K562 (cell line): ENCODE data around the gene TMEM53. TPM values are rescaled to one million over a fixed set of nuclear protein-coding genes. Genes with fewer than 3 reads are reported as not detected.
A peak's percentile ranks its signal among the peaks of the same experiment; 100 is the strongest.

ENCODE experiments used
- CCNT2 ChIP-seq: IDR thresholded peaks from 2 replicates; pipeline ENCODE4 v1.6.1; 2011; ENCODE audit warnings: borderline replicate concordance, low read depth, mild to moderate bottlenecking, moderate library complexity, mixed read lengths, low read length; ENCODE audit not compliant: insufficient read length; ENCODE audit errors: extremely low read depth
- CEBPZ ChIP-seq: fragments of 150-350 bp; IDR thresholded peaks from 2 replicates; pipeline ENCODE4 v1.6.1; 2014; ENCODE audit warnings: low read depth, mild to moderate bottlenecking, low read length, borderline replicate concordance
- EP400 ChIP-seq: fragments of 450-650 bp; IDR thresholded peaks from 2 replicates; pipeline ENCODE4 v1.6.1; 2017; ENCODE audit warnings: antibody characterized with exemption, mild to moderate bottlenecking, moderate library complexity
- GATA2 ChIP-seq: sonication (generic); formaldehyde crosslinking; IDR thresholded peaks from 2 replicates; pipeline ENCODE4 v1.4.0; 2020; ENCODE audit warnings: mild to moderate bottlenecking, missing genetic modification reagents
- KDM2B ChIP-seq: fragments of 250-450 bp; sonication (Bioruptor Pico); IDR thresholded peaks from 2 replicates; pipeline ENCODE4 v1.8.0; 2021; ENCODE audit warnings: mild to moderate bottlenecking, moderate library complexity
- L3MBTL2 ChIP-seq: fragments of 450-650 bp; IDR thresholded peaks from 2 replicates; pipeline ENCODE4 v1.6.1; 2016; ENCODE audit warnings: mild to moderate bottlenecking, moderate library complexity
- MBD2 ChIP-seq: sonication (generic); IDR thresholded peaks from 2 replicates; pipeline ENCODE4 v1.6.1; 2016; ENCODE audit warnings: low read depth, borderline replicate concordance
- MTA3 ChIP-seq: fragments of 450-650 bp; formaldehyde crosslinking; IDR thresholded peaks from 2 replicates; pipeline ENCODE4 v1.6.1; 2017; ENCODE audit warnings: mild to moderate bottlenecking, borderline replicate concordance
- MXD1 ChIP-seq: fragments of 250-450 bp; sonication (Bioruptor Pico); IDR thresholded peaks from 2 replicates; pipeline ENCODE4 v1.8.0; 2021; ENCODE audit warnings: borderline replicate concordance, mild to moderate bottlenecking, moderate library complexity; ENCODE audit not compliant: poor library complexity, severe bottlenecking
- NCOR1 ChIP-seq: fragments of 450-650 bp; IDR thresholded peaks from 2 replicates; pipeline ENCODE4 v1.6.1; 2016; ENCODE audit warnings: mild to moderate bottlenecking, moderate library complexity
- PYGO2 ChIP-seq: fragments of 450-650 bp; IDR thresholded peaks from 2 replicates; pipeline ENCODE4 v1.6.1; 2016; ENCODE audit warnings: mild to moderate bottlenecking, missing genetic modification characterization, moderate library complexity, missing compliant biosample characterization
- SMARCA4 ChIP-seq: fragments of 450-650 bp; IDR thresholded peaks from 2 replicates; pipeline ENCODE4 v1.6.1; 2016
- TBL1XR1 ChIP-seq, 2 experiments: IDR thresholded peaks; 2 replicates each; pipeline ENCODE4 v1.6.1; 2012; ENCODE audit warnings: improper control_type of control experiment in 2 of 2, low read length in 2 of 2, mild to moderate bottlenecking in 1 of 2
- polyA plus RNA-seq, 8 experiments: library from polyadenylated mRNA; depleted of rRNA in 4 of 8; stranded (reverse) in 5 of 8; unstranded in 3 of 8; fragments of >200 nt; fragmentation: Nextera tagmentation in 2 of 8; fragmentation: Illumina TruSeq in 1 of 8; extraction: Ambion mirVana in 2 of 8; extraction: Trizol in 1 of 8; gene quantifications; 2 replicates each; pipeline versions ENCODE4 v1.2.1 to v1.2.3, GENCODE V29; 2011 to 2014; ENCODE audit warnings: inconsistent platforms in 1 of 8, missing spikeins in 1 of 8
- total RNA-seq, 7 experiments: library from RNA; depleted of rRNA in 6 of 7; stranded (reverse); fragments of >200 nt in 6 of 7; fragmentation: Illumina TruSeq in 2 of 7; extraction: Trizol in 2 of 7; gene quantifications; 2 replicates each; pipeline versions ENCODE4 v1.2.1 to v1.2.3, GENCODE V29; 2011 to 2021; ENCODE audit warnings: low replicate concordance in 1 of 7
- TF ChIP-seq, protein P1 (sequence below): fragments of 250-450 bp; sonication (Bioruptor Pico); IDR thresholded peaks from 2 replicates; pipeline ENCODE4 v1.4.0; 2020; ENCODE audit warnings: mild to moderate bottlenecking, moderate library complexity
- TF ChIP-seq, protein P2 (sequence below), 2 experiments: fragments of 150-350 bp in 1 of 2; IDR thresholded peaks; 2 replicates each; pipeline ENCODE4 v1.6.1; 2012 to 2016; ENCODE audit warnings: low read depth in 2 of 2, low read length in 2 of 2, mild to moderate bottlenecking in 1 of 2, moderate library complexity in 1 of 2

Gene TMEM53
- total and polyA plus RNA-seq, 9 of the 15 experiments (the other 6 are each of a cell fraction or from before 2014, with no cell fraction given) = 0.23 to 3.7 (median 2.0) TPM

GRCh38 chr1:44637702-44638411 lies 36.4 kb downstream of the TMEM53 start (continued):
- TF ChIP-seq MXD1 (CRISPR knock-in tag) (no peak), KDM2B (CRISPR knock-in tag) (0 out of 2 replicates have a peak, but pooled peaks have one; percentile 26), MTA3 (peak; percentile 58; the same call in 1 of the 2 replicates), EP400 (0 out of 2 replicates have a peak, but pooled peaks have one; percentile 35), CCNT2 (peak; percentile 85), GATA2 (CRISPR knock-in tag) (peak; percentile 81), L3MBTL2 (peak; percentile 67), NCOR1 (peak; percentile 95), MBD2 (peak; percentile 16; the same call in 1 of the 2 replicates), CEBPZ (no peak), PYGO2 (no peak), SMARCA4 (peak; percentile 67; the same call in 1 of the 2 replicates), TBL1XR1 (IDR thresholded peaks at IDR 0.05; ENCODE audit: low read length in 2 of 2) (peak in 1 of 2 experiments; percentile 62; a peak in 1 of 4 replicates)
- TF ChIP-seq, protein P1, sequence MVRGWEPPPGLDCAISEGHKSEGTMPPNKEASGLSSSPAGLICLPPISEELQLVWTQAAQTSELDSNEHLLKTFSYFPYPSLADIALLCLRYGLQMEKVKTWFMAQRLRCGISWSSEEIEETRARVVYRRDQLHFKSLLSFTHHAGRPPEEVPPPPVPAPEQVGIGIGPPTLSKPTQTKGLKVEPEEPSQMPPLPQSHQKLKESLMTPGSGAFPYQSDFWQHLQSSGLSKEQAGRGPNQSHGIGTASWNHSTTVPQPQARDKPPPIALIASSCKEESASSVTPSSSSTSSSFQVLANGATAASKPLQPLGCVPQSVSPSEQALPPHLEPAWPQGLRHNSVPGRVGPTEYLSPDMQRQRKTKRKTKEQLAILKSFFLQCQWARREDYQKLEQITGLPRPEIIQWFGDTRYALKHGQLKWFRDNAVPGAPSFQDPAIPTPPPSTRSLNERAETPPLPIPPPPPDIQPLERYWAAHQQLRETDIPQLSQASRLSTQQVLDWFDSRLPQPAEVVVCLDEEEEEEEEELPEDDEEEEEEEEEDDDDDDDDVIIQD (CRISPR knock-in tag) = no peak
- TF ChIP-seq, protein P2, sequence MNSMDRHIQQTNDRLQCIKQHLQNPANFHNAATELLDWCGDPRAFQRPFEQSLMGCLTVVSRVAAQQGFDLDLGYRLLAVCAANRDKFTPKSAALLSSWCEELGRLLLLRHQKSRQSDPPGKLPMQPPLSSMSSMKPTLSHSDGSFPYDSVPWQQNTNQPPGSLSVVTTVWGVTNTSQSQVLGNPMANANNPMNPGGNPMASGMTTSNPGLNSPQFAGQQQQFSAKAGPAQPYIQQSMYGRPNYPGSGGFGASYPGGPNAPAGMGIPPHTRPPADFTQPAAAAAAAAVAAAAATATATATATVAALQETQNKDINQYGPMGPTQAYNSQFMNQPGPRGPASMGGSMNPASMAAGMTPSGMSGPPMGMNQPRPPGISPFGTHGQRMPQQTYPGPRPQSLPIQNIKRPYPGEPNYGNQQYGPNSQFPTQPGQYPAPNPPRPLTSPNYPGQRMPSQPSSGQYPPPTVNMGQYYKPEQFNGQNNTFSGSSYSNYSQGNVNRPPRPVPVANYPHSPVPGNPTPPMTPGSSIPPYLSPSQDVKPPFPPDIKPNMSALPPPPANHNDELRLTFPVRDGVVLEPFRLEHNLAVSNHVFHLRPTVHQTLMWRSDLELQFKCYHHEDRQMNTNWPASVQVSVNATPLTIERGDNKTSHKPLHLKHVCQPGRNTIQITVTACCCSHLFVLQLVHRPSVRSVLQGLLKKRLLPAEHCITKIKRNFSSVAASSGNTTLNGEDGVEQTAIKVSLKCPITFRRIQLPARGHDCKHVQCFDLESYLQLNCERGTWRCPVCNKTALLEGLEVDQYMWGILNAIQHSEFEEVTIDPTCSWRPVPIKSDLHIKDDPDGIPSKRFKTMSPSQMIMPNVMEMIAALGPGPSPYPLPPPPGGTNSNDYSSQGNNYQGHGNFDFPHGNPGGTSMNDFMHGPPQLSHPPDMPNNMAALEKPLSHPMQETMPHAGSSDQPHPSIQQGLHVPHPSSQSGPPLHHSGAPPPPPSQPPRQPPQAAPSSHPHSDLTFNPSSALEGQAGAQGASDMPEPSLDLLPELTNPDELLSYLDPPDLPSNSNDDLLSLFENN (IDR thresholded peaks at IDR 0.05; ENCODE audit: low read depth in 2 of 2, low read length in 2 of 2) = 0 out of 4 replicates have a peak, but pooled peaks of 1 of the 2 experiments have one; percentile 35
